ENCODE data around the gene TSEN15.

Gene TSEN15

GRCh38 chr1:184051485-184052193, at the start of gene TSEN15:
Gene TSEN15 (plus strand): TSS chr1:184051730. CDS start chr1:184051756, 26 bp downstream.
- peak; percentile 76 for DNase-seq

- no peak for DNase-seq
Observed at GRCh38 chr1:184002071-184002470, 49.5 kb upstream of the TSEN15 start.

GRCh38 chr1:184004935-184005334, 46.6 kb upstream of the TSEN15 start:
- DNase-seq: no peak

GRCh38 chr1:184005506-184005905, 46.0 kb upstream of the TSEN15 start:
- no peak for DNase-seq

- no peak for DNase-seq
Observed at GRCh38 chr1:184010788-184011187, 40.7 kb upstream of the TSEN15 start.

- no peak for DNase-seq
Observed at GRCh38 chr1:184012187-184012586, 39.3 kb upstream of the TSEN15 start.

- DNase-seq: no peak
Observed at GRCh38 chr1:184014271-184014670, 37.3 kb upstream of the TSEN15 start.

GRCh38 chr1:184016169-184016568, 35.4 kb upstream of the TSEN15 start:
- no peak for DNase-seq

- no peak for DNase-seq
Observed at GRCh38 chr1:184017306-184017705, 34.2 kb upstream of the TSEN15 start.

- DNase-seq: no peak
Observed at GRCh38 chr1:184018622-184019021, 32.9 kb upstream of the TSEN15 start.

- DNase-seq: no peak
Observed at GRCh38 chr1:184019069-184019468, 32.5 kb upstream of the TSEN15 start.

GRCh38 chr1:184019506-184019905, 32.0 kb upstream of the TSEN15 start:
- no peak for DNase-seq

- no peak for DNase-seq
Observed at GRCh38 chr1:184020328-184020727, 31.2 kb upstream of the TSEN15 start.

- DNase-seq: no peak
Observed at GRCh38 chr1:184020855-184021254, 30.7 kb upstream of the TSEN15 start.

GRCh38 chr1:184021728-184022127, 29.8 kb upstream of the TSEN15 start:
- no peak for DNase-seq

GRCh38 chr1:184022668-184023067, 28.9 kb upstream of the TSEN15 start:
- DNase-seq: no peak

- DNase-seq: no peak
Observed at GRCh38 chr1:184023171-184023570, 28.4 kb upstream of the TSEN15 start.

GRCh38 chr1:184025242-184025675, 26.3 kb upstream of the TSEN15 start:
- no peak for DNase-seq

- DNase-seq: no peak
Observed at GRCh38 chr1:184027826-184028695, 23.5 kb upstream of the TSEN15 start.

GRCh38 chr1:184028854-184029623, 22.5 kb upstream of the TSEN15 start:
- DNase-seq: no peak

GRCh38 chr1:184030433-184031091, 21.0 kb upstream of the TSEN15 start:
- DNase-seq: no peak

GRCh38 chr1:184031092-184031408, 20.5 kb upstream of the TSEN15 start:
- DNase-seq: no peak

Data from stimulated activated CD4-positive, alpha-beta T cell treated with anti-CD3 and anti-CD28 coated beads, Interleukin-12 subunit alpha, Interleukin-12 subunit beta, amount 100 ng/mL, for 4 hours (primary cell).